HFFc6 (cell line): ENCODE measurements around the gene WIZ. TPM values are rescaled to one million over a fixed set of nuclear protein-coding genes. Genes with fewer than 3 reads are reported as not detected.

Experiments used
- DNase-seq: peaks from one replicate; pipeline ENCODE4 v3.0.0-alpha.2; 2018
- H3K27ac Mint-ChIP-seq: 2 replicates; pipeline ENCODE4 v1.8.0; 2020; ENCODE audit warnings: mild to moderate bottlenecking, mixed read lengths
- H3K27me3 Mint-ChIP-seq: 2 replicates; pipeline ENCODE4 v1.8.0; 2021; ENCODE audit warnings: mild to moderate bottlenecking, moderate library complexity, mixed read lengths; ENCODE audit not compliant: insufficient read depth
- H3K36me3 Mint-ChIP-seq: 2 replicates; pipeline ENCODE4 v1.8.0; 2021; ENCODE audit warnings: low read depth, mixed read lengths
- H3K4me1 Mint-ChIP-seq: 2 replicates; pipeline ENCODE4 v1.8.0; 2020; ENCODE audit warnings: low read depth, mixed read lengths
- H3K4me3 Mint-ChIP-seq: 2 replicates; pipeline ENCODE4 v1.8.0; 2020; ENCODE audit warnings: mild to moderate bottlenecking, moderate library complexity, mixed read lengths
- H3K9me3 Mint-ChIP-seq: 2 replicates; pipeline ENCODE4 v1.8.0; 2020; ENCODE audit warnings: mild to moderate bottlenecking, mixed read lengths
- total RNA-seq, 6 experiments: library from RNA; stranded (reverse); fragmentation: NEBNext Ultra II Directional; extraction: Animal tissue kit (Norgen Biotek cat#: 25700); gene quantifications; 2 replicates in 1 of 6; 3 replicates in 5 of 6; pipeline ENCODE4 v1.2.3, GENCODE V29; 2021
- TF ChIP-seq, protein P1 (sequence below): fragments of 200-600 bp; sonication (generic); IDR thresholded peaks from 2 replicates; pipeline ENCODE4 v1.5.0; 2021; ENCODE audit warnings: antibody characterized with exemption, mild to moderate bottlenecking

Gene WIZ
- total RNA-seq, 6 experiments from 2014 or later, result 39.3 to 54.3 (median 43.1) TPM

DNA sequence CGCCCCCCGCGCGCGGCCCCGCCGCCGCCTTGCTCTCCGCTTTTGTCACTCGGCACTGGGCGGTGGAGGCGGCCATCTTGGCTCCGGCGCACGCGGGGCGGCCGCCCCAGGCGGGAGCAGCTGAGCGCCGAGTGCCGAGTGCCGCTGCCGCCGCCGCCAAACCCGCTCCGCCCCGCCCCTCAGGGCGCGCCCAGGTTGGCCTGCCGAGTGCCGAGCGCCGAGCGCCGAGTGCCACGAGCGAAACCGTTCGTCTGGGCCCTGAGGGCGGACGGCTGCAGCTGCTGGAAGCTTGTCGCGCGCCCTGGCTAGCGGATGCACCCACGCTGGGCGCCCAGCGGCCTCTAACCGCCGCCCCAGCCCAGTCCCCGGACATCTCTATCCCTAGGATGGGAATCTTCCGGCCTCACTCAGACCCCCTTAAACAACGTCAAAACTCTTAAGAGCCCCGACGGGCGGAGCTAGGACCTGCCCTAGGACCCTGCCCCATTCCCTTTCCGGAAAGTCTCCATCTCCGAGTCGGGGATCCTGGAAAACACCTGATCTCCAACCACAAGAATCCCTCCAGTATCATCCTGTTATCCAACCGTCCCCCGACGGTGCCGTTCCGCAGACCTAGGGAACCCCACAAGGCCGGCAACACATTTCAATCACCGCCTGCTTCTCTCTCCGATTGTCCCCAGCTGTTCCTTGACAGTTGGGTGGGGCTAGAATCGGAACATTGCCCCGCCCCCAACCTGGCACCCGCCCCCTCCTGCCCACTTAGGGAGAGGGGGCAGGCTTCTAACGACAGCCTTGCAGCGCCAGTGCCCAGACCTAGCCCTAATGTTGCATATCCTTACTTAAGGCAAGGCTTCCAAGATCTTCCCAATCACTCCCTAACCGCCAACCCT lies 16.9 kb downstream of the WIZ start:
- Mint-ChIP-seq H3K4me3 (peak overlapping the region; percentile 97), H3K36me3 (peaks cover 9% of the 10 kb centered on the region), H3K9me3 (no peaks in the 10 kb centered on the region), H3K27ac (peak overlapping the region; percentile 93), H3K4me1 (peaks cover 23% of the 10 kb centered on the region), H3K27me3 (peaks cover 5% of the 10 kb centered on the region)
- peak; percentile 91 for DNase-seq
- TF ChIP-seq, protein P1, sequence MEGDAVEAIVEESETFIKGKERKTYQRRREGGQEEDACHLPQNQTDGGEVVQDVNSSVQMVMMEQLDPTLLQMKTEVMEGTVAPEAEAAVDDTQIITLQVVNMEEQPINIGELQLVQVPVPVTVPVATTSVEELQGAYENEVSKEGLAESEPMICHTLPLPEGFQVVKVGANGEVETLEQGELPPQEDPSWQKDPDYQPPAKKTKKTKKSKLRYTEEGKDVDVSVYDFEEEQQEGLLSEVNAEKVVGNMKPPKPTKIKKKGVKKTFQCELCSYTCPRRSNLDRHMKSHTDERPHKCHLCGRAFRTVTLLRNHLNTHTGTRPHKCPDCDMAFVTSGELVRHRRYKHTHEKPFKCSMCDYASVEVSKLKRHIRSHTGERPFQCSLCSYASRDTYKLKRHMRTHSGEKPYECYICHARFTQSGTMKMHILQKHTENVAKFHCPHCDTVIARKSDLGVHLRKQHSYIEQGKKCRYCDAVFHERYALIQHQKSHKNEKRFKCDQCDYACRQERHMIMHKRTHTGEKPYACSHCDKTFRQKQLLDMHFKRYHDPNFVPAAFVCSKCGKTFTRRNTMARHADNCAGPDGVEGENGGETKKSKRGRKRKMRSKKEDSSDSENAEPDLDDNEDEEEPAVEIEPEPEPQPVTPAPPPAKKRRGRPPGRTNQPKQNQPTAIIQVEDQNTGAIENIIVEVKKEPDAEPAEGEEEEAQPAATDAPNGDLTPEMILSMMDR, result no peak

DNA sequence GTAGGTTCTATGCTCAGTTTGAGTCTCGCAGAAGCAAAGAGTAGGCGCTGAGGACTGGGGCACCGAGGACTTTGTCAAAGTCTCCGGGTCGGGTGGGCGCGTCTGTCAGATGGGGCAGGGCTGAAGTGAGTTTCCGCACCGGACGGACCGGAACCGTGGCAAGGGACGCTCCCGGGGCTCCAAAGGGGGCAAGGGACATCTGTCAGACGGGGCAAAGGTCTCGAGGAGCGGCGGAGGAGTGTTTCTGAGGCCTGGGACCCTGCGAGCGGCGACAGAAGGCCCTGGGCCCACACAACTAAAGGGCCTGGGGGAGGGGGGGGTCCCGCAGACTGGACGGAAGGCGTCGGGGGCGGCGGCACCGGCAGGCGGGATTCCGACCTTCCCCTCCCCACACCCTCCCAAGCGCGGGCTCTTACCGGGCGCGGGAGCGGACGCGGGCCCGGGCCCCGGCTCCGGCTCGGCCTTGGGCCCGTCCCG lies 17.7 kb downstream of the WIZ start:
- Mint-ChIP-seq H3K9me3 (no peaks in the 10 kb centered on the region), H3K27me3 (peaks cover 5% of the 10 kb centered on the region), H3K27ac (peak overlapping the region; percentile 86), H3K4me1 (peaks cover 23% of the 10 kb centered on the region), H3K36me3 (peaks cover 15% of the 10 kb centered on the region), H3K4me3 (peak overlapping the region; percentile 92)
- TF ChIP-seq, protein P1, result no peak
- no peak for DNase-seq

- peaks cover 5% of the 10 kb centered on the region for H3K27me3 Mint-ChIP-seq
- peaks cover 23% of the 10 kb centered on the region for H3K4me1 Mint-ChIP-seq
- no peaks in the 10 kb centered on the region for H3K9me3 Mint-ChIP-seq
- peak overlapping the region; percentile 86 for H3K27ac Mint-ChIP-seq
- DNase-seq, result no peak
- TF ChIP-seq, protein P1, result no peak
- peak overlapping the region; percentile 92 for H3K4me3 Mint-ChIP-seq
- H3K36me3 Mint-ChIP-seq, result peaks cover 20% of the 10 kb centered on the region
These were observed 18.2 kb downstream of the WIZ start for GRCh38 chr19:15431396-15432017.

GRCh38 chr19:15430526-15431120 lies 19.1 kb downstream of the WIZ start:
- no peak for DNase-seq
- H3K36me3 Mint-ChIP-seq, result peaks cover 29% of the 10 kb centered on the region
- 0 out of 2 replicates have a peak overlapping the region, but pooled peaks have one; percentile 86 for H3K27ac Mint-ChIP-seq
- H3K4me3 Mint-ChIP-seq, result peak overlapping the region; percentile 92
- no peaks in the 10 kb centered on the region for H3K9me3 Mint-ChIP-seq
- H3K4me1 Mint-ChIP-seq, result peaks cover 23% of the 10 kb centered on the region
- peaks cover 5% of the 10 kb centered on the region for H3K27me3 Mint-ChIP-seq
- TF ChIP-seq, protein P1, result no peak

DNA sequence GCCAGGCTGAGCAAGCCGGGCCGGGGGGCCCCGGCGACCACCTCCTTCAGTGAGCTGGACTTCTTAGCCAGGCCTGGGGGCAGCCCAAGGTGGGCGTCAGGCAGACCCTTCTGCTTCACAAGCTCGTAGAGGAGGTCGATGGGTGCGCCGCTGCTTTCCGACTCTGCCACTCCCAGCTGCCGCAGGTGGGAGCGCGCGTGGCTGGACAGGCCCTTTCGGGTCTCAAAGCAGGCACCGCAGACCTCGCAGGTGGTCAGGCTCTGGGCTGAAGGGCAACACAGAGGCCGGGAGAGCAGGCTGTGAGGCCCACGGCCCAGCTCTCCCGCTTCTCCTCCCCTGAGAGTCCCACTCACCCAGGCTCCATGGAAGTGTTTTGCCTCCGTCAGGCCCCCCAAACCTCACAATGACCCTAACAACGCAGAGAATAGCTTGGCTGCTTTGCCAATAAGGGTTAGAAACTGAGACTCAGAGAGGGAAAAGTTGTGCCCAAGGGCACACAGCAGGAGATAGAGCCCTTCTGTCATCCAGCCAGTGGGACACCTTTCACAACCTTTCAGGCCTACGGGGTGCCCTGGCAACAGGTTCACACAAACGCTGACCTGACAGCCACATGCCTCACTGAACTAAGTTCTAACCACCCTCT lies 19.8 kb downstream of the WIZ start:
- H3K4me1 Mint-ChIP-seq, result peaks cover 23% of the 10 kb centered on the region
- H3K4me3 Mint-ChIP-seq, result no peak overlapping the region
- H3K27me3 Mint-ChIP-seq, result peaks cover 5% of the 10 kb centered on the region
- TF ChIP-seq, protein P1, result no peak
- H3K27ac Mint-ChIP-seq, result no peak overlapping the region
- DNase-seq, result no peak
- H3K9me3 Mint-ChIP-seq, result no peaks in the 10 kb centered on the region
- peaks cover 29% of the 10 kb centered on the region for H3K36me3 Mint-ChIP-seq
